Subcutaneous abdominal adipose tissue (tissue), 5 donors: ENCODE data around the gene RASAL2.

ENCODE experiments used
- H3K27ac ChIP-seq: one replicate; pipeline ENCODE4 v1.7.0; 2013; ENCODE audit warnings: low read depth, mild to moderate bottlenecking, inconsistent platforms, low read length, moderate library complexity
- H3K27me3 ChIP-seq, 5 donors: one replicate each; pipeline ENCODE4 v1.7.0; 2013; ENCODE audit warnings: low read length in 5 of 5, inconsistent platforms in 1 of 5; ENCODE audit not compliant: control insufficient read depth in 5 of 5, insufficient read depth in 4 of 5
- H3K36me3 ChIP-seq, 5 donors: one replicate each; pipeline ENCODE4 v1.7.0; 2013; ENCODE audit warnings: low read length in 5 of 5; ENCODE audit not compliant: control insufficient read depth in 5 of 5, insufficient read depth in 5 of 5
- H3K4me1 ChIP-seq, 5 donors: one replicate each; pipeline ENCODE4 v1.7.0; 2013; ENCODE audit warnings: low read length in 5 of 5, mild to moderate bottlenecking in 3 of 5, moderate library complexity in 1 of 5; ENCODE audit not compliant: control insufficient read depth in 5 of 5, insufficient read depth in 5 of 5
- H3K4me3 ChIP-seq, 5 donors: one replicate each; pipeline ENCODE4 v1.7.0; 2013; ENCODE audit warnings: low read length in 5 of 5, low read depth in 1 of 5
- H3K9ac ChIP-seq, 5 donors: one replicate each; pipeline ENCODE4 v1.7.0; 2013; ENCODE audit warnings: low read length in 5 of 5, mild to moderate bottlenecking in 4 of 5, moderate library complexity in 3 of 5
- H3K9me3 ChIP-seq, 5 donors: one replicate each; pipeline ENCODE4 v1.7.0; 2013; ENCODE audit warnings: low read length in 5 of 5; ENCODE audit not compliant: control insufficient read depth in 5 of 5
- donor health status: healthy.
- donor health status: healthy.
- donor health status: healthy.
- donor health status: healthy.
- donor health status: healthy.

The RASAL2 gene

GRCh38 chr1:178418284-178418955 is 324.5 kb downstream of the RASAL2 start:
- H3K9ac ChIP-seq = no peak overlapping the region
- H3K9me3 ChIP-seq = peaks cover 0 to 9% (median 0%) of the 10 kb centered on the region in 5 donors
- H3K36me3 ChIP-seq = no peaks in the 10 kb centered on the region
- no peak overlapping the region for H3K4me3 ChIP-seq
- no peaks in the 10 kb centered on the region for H3K27me3 ChIP-seq
- no peak overlapping the region for H3K27ac ChIP-seq
- no peaks in the 10 kb centered on the region for H3K4me1 ChIP-seq

- H3K27ac ChIP-seq = no peak overlapping the region
- H3K4me1 ChIP-seq = no peaks in the 10 kb centered on the region
- H3K9me3 ChIP-seq = no peaks in the 10 kb centered on the region
- peaks cover 0 to under 1% (median 0%) of the 10 kb centered on the region in 5 donors for H3K36me3 ChIP-seq
- no peaks in the 10 kb centered on the region for H3K27me3 ChIP-seq
- no peak overlapping the region for H3K9ac ChIP-seq
- H3K4me3 ChIP-seq = no peak overlapping the region
These were observed 340.5 kb downstream of the RASAL2 start for GRCh38 chr1:178434360-178434759.

- H3K27ac ChIP-seq = no peak overlapping the region
- H3K36me3 ChIP-seq = peaks cover 0 to 2% (median 0%) of the 10 kb centered on the region in 5 donors
- no peaks in the 10 kb centered on the region for H3K27me3 ChIP-seq
- no peak overlapping the region for H3K4me3 ChIP-seq
- no peaks in the 10 kb centered on the region for H3K9me3 ChIP-seq
- no peak overlapping the region for H3K9ac ChIP-seq
- no peaks in the 10 kb centered on the region for H3K4me1 ChIP-seq
These were observed 341.1 kb downstream of the RASAL2 start for GRCh38 chr1:178434899-178435435.

GRCh38 chr1:178436899-178437298 is 343.0 kb downstream of the RASAL2 start:
- Histone ChIP-seq H3K27me3 (no peaks in the 10 kb centered on the region), H3K9ac (no peak overlapping the region), H3K4me3 (no peak overlapping the region), H3K4me1 (no peaks in the 10 kb centered on the region), H3K9me3 (no peaks in the 10 kb centered on the region), H3K36me3 (peaks cover 0 to 11% (median 7%) of the 10 kb centered on the region in 5 donors), H3K27ac (no peak overlapping the region)

- Histone ChIP-seq H3K4me1 (no peaks in the 10 kb centered on the region), H3K4me3 (no peak overlapping the region), H3K27ac (no peak overlapping the region), H3K27me3 (no peaks in the 10 kb centered on the region), H3K36me3 (peaks cover 9 to 24% (median 20%) of the 10 kb centered on the region in 5 donors), H3K9me3 (no peaks in the 10 kb centered on the region), H3K9ac (no peak overlapping the region)
These were observed 344.5 kb downstream of the RASAL2 start for GRCh38 chr1:178438432-178438831.

DNA sequence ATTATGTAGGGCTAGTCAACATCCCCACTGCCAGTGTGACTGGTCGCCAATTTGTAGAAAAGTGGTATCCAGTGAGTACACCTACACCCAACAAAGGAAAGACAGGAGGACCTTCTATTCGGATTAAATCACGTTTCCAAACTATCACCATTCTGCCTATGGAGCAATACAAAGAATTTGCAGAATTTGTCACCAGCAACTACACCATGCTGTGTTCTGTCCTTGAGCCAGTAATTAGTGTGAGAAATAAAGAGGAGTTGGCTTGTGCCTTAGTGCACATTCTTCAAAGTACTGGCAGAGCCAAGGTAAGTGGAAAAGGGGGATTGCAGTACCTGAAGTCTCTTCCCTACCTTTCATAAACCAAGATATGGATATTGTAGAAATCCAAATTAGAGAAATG is 349.0 kb downstream of the RASAL2 start:
- H3K4me3 ChIP-seq = no peak overlapping the region
- H3K36me3 ChIP-seq = peaks cover 14 to 35% (median 31%) of the 10 kb centered on the region in 5 donors
- no peak overlapping the region for H3K27ac ChIP-seq
- H3K27me3 ChIP-seq = no peaks in the 10 kb centered on the region
- H3K4me1 ChIP-seq = no peaks in the 10 kb centered on the region
- H3K9me3 ChIP-seq = no peaks in the 10 kb centered on the region
- no peak overlapping the region for H3K9ac ChIP-seq

- Histone ChIP-seq H3K36me3 (peaks cover 6 to 17% (median 11%) of the 10 kb centered on the region in 5 donors), H3K9me3 (no peaks in the 10 kb centered on the region), H3K27me3 (no peaks in the 10 kb centered on the region), H3K4me3 (no peak overlapping the region), H3K4me1 (no peaks in the 10 kb centered on the region), H3K27ac (no peak overlapping the region), H3K9ac (no peak overlapping the region)
These were observed 357.0 kb downstream of the RASAL2 start for GRCh38 chr1:178450871-178451270.

DNA sequence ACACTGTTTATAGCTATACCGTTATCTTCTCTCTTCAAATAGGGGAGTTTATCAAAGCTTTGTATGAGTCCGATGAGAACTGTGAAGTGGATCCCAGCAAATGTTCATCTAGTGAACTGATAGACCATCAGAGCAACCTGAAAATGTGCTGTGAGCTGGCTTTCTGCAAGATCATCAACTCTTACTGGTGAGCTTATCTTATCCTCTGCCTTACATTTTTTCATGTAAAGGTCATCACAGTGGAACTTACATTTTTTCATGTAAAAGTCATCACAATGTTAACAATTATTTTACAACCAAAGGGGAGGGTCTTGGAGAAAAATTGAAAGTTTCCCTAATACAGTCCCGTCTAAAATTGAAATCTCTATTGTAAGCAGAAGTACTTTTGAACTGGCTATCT is 357.6 kb downstream of the RASAL2 start:
- no peaks in the 10 kb centered on the region for H3K27me3 ChIP-seq
- H3K4me1 ChIP-seq = no peaks in the 10 kb centered on the region
- no peak overlapping the region for H3K9ac ChIP-seq
- H3K4me3 ChIP-seq = no peak overlapping the region
- H3K9me3 ChIP-seq = no peaks in the 10 kb centered on the region
- H3K27ac ChIP-seq = no peak overlapping the region
- peaks cover 8 to 20% (median 11%) of the 10 kb centered on the region in 5 donors for H3K36me3 ChIP-seq

GRCh38 chr1:178452013-178452412 is 358.1 kb downstream of the RASAL2 start:
- Histone ChIP-seq H3K9ac (no peak overlapping the region), H3K27ac (no peak overlapping the region), H3K27me3 (no peaks in the 10 kb centered on the region), H3K4me3 (no peak overlapping the region), H3K9me3 (no peaks in the 10 kb centered on the region), H3K36me3 (peaks cover 11 to 24% (median 14%) of the 10 kb centered on the region in 5 donors), H3K4me1 (no peaks in the 10 kb centered on the region)

- Histone ChIP-seq H3K4me1 (no peaks in the 10 kb centered on the region), H3K9ac (no peak overlapping the region), H3K27me3 (no peaks in the 10 kb centered on the region), H3K36me3 (peaks cover 17 to 34% (median 29%) of the 10 kb centered on the region in 5 donors), H3K9me3 (no peaks in the 10 kb centered on the region), H3K4me3 (no peak overlapping the region), H3K27ac (no peak overlapping the region)
These were observed 362.6 kb downstream of the RASAL2 start for GRCh38 chr1:178456472-178456871.
